ENCODE measurements around the gene POLDIP3.
"Not testable (repeated sequence)": the region's sequence is repeated elsewhere in the genome, so short reads cannot be mapped to it uniquely, and the experiment has no call there.

Gene POLDIP3

DNA sequence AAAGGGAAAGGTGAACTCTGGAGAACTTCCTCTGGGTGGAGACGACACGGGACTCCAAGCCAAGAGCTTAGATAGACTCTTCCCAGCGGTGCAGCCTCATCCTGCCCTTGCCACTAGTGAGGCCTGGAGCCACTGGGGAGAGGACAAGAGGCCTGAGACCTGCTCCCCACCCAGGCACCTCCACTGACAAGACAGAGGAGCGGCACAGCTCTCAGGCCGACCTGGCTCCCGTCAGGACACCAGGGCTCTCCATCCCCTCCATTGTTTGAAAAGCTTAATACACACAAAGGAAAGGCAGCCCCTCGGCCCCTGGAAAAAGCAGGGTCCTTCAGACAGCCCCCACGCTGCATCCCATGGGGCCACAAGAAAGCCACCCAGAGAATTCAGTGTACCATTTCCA is 29.6 kb downstream of the POLDIP3 start:
- no peak for DNase-seq

DNA sequence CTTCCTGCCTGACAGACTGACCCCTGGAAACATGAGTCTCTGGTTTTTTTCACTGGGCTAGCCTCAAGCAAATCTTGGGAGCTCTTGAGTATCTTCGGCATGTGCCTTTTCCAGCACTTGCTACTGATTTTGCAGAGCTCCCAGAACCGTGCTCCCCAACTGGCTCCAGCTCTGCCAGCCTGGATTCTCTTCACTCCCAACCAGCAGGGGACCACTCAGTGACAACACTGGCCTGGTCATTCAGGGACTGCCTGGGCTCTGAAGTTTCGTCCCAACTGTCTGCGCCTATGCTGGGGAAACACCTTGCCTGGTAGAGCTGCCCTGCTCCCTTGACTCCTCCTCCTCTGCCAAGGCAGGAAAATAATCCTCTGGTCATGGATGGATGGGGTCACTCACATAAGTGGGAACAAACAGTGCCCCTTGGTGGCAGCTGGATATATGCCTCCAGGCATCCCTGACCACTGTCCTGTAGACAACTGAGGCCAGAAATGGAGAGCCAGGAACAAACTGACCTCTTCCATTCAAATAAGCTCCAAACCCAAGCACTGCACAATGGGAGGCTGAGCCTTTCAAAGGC is 30.2 kb downstream of the POLDIP3 start:
- DNase-seq: no peak

DNA sequence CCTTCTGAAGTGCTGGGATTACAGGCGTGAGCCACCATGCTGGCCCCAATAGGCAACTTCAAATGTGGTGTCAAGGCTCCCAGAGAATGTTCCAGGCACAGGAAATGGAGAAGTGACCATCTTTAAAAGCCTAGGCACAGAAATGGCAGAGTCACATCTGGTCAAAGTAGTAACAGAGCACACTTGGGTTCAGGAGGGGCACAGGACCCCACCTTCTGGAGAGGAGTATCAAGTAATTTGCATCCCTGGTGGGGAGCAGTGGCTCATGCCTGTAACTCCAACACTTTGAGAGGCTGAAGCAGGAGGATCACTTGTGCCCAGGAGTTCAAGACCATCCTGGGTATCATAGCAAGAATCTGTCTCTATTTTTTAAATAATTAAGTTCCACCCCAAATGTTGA is 31.7 kb downstream of the POLDIP3 start:
- DNase-seq: no peak

DNA sequence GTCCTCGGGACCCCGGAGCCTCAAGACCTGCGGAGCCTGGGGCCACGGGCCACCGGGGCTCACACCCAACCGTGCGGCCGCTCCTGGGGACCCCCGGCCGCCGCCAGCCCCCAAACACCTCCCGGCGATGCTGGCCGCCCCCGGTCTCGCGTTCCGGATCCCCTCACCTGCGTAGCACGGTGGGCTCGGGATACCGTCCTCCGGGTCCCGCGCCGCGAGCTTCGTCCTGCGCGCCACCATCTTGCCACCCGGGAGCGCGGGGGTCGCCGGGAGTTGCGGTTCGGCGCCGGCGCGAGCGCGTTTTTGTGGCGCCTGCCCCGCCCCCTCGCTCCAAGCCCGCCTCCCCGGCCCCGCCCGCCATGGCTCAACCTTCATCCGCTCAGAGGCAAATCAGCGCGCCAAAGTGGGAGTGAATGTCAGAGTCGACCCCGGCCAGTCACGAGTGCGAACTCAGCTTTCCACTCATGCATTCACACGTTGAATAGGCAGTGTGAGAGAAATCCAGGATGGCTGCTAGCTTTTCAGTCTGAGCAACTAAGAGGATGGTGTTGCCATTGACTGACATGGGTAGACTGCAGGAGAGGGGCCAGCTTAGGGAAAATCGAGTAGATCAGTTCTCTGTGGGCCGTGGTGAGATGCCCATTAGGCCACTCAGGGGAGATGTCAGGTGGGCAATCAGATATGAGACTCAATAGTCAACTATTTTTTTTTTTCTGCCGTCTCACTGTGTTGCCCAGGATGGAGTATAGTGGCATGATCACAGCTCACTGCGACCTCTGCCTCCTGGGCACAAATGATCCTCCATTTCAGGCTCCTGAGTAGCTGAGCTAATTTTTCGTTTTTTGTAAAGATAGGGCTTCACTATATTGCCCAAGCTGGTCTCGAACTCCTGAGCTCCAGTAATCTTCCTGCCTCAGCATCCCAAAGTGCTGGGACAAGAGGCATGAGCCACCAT is 32.6 kb downstream of the POLDIP3 start:
- DNase-seq: peak in 1 of 2 experiments; percentile 46

DNA sequence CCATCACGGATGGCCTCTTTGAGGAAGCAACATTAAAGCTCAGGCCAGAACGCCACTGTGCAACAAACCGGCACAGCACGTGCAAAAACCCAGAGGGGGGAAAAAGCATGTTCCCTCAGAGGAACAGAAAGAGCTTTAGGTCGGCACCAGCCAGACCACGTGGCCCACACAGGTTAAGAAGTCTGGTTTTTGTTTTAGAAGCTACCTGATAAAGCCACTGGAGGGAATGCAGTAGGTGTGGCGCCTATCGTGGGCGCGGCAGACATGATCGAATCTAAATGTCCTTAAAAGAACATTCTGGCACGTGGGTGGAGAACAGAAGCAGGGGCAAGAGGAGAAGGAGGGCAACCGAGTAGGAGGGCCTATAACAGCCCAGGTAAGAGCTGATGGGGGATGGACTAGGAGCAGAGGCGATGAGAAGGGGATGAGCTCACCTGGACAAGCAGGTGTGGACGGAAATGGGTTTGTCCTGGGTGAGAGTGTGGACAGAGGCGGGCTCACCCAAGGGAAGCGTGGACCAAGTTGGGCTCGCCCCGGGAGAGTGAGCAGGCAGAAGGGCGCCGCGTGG is 33.4 kb downstream of the POLDIP3 start:
- not testable (repeated sequence) for DNase-seq

DNA sequence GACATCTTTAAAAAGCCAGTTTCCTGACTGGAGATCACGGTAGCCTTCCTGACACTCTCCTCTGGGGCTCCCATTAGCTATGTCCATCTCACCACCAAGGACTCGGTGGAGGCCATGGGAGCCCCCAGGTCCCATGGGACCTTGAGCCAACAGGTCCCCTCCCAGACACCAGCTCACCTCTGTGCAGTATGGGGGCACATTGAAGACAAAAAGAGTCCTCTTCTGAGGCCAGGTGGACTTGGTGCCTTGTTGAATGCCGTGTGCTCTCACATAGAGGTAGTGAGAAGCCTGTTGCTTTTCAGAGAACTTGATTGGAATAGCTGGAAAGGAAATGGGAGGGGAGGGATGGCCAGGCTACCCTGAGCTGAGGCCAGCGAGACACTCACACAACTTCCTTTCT is 34.6 kb downstream of the POLDIP3 start:
- DNase-seq: not testable (repeated sequence)

DNA sequence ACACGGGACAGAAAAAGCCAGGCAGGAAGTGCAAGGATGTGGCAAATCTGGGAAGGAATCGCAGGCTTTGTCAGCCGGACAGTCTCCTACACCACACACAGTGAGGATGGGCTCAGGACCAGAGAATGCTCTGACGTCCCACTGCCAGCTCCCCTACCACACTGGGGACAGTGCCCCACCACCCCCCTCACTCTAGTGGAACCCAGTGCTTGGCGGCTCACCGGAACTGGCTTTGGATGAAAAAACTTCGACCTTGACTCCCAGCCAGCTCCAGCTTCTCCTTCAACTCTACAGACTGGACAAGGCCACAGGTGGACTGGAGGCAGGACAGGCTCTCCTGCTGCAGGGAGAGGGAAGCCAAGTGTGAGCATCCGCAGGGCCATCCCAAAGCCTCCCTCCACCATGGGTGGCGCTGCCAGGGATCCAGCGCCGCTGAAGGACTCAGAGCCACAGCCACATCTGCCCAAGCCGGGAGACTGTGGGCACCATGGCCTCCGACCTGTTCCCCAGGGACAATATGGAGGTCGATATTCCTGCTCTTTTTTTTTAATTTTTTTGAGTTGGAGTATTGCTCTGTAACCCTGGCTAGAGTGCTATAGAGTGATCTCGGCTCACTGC is 37.0 kb downstream of the POLDIP3 start:
- DNase-seq: no peak

DNA sequence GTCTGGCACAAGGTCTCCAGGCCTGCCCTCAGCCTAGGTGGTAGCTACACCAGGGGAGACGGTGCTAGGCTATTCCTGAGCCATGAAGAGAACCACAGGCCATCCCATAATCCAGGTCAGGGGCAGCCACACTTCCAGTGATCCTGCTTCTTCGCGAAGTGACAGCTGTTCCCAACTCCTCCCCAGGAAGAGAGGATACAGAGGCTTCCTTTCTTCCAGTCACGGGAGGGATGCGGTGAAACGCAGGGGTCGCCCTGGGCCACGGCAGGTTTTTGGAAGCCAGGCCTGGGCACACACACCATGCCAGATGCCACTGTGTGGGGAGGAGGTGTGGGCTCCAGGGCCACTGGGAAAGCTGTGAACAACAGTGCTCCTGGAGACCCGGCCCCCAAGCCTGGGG is 37.5 kb downstream of the POLDIP3 start:
- DNase-seq: not testable (repeated sequence)

DNA sequence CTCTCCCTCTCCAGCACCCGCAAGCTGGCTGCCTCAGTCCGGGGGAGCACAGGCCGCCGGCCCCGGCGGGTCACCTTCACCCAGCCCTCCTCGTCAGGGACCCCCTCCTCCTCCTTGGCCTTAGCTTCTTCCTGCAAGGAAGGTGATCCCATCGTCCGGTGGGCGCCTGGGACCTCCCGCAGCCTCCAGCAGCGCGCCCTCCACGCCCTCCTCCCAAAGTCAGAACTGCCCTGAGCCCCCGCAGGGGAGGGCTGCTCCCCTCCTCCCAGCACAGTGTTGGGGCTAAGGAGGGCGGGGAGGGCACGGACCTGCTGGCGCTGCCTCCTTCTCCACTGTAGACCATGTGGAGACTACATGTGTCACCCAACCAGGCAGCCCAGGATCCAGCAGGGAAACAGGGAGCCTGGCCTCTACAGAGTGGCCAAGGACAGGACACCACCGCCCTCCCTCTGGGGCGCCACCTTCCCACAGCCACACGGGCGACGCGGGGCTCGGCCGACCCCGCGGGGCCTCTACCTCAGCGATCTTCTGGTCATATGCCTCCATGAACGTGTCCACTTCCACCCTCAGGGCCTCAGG is 38.6 kb downstream of the POLDIP3 start:
- DNase-seq: not testable (repeated sequence)

DNA sequence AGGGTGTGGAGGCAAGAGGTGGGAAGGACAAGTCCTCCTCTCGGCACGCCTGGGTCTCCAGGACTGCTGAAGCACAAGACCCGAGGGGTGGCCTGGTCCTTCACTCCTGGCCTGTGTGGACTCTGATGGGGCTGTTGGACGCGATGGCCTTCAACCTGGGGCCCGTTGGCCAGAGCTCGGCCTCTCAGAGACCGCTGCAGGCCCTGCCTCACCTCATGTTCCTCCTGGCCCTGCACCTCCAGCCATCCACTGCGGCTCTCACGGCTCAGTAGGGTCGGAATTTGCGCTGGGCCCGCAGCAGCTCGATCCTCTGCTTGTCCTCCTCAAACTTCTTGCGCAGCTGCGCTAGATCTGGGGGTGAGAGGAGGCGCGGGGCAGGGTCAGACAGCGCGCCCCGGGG is 40.2 kb downstream of the POLDIP3 start:
- DNase-seq: not testable (repeated sequence)

DNA sequence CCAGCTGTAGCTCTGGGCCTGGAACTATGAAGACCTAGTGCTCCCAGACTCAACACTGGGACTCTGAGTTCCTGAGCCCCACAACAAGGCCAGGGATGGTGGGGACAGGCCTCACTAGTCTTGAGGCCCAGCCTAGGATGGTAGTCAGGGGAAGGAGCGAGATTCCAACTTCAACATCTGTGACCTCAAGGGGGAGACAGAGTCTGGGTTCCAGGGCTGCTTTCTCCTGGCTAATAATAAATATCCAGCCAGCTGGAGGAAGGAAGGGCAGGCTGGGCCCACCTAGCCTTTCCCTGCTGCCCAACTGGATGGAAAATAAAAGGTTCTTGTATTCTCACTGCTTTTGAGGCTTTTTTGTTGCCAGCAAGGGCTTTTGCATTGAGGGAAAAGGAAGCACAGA is 40.6 kb downstream of the POLDIP3 start:
- DNase-seq: not testable (repeated sequence)

DNA sequence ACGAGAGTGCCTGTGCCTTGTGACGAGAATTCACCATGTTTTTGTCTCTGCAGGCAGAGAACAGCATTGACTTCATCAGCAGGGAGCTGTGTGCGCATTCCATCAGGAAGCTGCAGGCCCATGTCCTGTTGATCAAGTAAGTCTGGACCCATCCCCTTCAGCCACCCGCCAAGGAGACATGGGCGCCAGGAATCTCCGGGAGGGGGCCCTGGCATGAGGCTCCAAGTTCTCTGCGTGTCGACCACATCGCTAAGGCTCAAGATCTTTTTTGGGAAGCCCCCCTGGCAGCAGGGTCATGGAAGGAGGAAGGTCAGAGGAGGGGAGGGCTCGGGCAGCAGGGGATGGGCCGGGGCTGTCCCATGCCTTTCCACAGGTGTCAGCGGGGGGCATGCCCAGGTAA is 43.6 kb downstream of the POLDIP3 start:
- DNase-seq: not testable (repeated sequence)

DNA sequence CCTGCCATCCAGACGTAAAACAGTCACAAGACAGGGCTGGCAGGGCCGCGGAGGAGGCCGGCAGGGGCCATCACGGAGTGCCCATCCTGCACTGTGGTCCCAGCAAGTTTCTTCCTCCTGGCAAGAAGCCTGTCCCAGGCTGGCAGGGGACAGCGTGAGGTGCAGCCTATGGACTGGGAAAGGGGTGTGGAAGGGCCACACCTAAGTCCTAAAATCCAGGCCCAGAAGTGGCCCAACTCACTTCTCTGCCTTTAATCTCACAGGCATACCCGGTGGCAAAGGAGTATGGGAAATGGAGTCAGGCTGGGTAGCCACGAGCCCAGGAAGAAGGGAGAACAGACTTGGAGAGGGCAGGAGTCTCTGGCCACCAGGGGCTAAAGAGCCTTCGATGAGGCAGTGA is 44.1 kb downstream of the POLDIP3 start:
- not testable (repeated sequence) for DNase-seq

DNA sequence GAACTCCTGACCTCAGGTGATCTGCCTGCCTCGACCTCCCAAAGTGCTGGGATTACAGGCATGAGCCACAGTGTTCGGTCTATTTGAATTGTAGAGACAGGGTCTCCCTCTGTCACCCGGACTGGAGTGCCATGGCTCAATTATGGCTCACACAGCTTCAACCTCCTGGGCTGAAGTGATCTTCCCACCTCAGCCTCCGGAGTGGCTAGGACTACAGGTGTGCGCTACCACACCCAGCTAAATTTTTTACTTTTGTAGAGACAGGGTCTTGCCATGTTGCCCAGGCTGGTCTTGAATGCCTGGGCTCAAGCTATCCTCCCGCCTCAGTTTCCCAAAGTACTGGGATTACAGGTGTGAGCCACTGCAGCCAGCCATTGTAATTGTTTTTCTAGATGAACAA is 46.7 kb downstream of the POLDIP3 start:
- not testable (repeated sequence) for DNase-seq

DNA sequence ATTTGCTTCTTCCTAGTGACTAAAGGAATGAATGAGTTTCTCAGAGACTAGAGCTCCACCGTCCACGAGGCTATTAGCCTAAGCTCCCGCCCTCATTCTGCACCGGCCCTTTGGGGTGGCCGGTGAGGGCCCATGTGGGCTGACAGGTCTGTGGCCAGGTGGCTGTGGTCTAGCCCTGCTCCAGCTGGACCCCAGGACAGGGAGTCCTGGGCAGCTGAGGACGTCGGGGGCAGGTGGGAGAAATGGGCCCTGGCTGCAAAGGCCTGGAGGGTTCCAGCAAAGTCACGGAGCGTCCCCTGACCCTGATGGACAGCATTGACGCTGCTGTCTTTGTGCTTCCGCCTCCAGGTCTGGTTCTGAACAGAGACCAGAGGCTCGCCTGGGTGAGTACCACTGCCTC is 48.7 kb downstream of the POLDIP3 start:
- no peak for DNase-seq

DNA sequence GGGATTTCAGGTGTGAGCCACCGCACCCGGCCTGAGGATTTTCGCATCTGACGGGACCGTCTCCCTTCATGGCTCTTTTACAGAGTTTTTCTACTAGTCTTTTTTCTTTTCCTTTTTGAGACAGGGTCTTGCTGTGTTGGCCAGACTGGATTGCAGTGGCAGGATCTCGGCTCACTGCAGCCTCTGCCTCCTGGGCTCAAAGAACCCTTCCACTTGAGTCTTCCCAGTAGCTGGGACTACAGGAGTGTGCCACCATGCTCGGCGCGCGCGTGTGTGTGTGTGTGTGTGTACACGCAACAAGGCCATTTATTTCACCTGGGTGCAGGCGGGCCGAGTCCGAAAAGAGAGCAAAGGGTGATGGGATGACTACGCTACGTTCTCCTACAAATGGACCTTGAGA is 50.0 kb downstream of the POLDIP3 start:
- DNase-seq: no peak

DNA sequence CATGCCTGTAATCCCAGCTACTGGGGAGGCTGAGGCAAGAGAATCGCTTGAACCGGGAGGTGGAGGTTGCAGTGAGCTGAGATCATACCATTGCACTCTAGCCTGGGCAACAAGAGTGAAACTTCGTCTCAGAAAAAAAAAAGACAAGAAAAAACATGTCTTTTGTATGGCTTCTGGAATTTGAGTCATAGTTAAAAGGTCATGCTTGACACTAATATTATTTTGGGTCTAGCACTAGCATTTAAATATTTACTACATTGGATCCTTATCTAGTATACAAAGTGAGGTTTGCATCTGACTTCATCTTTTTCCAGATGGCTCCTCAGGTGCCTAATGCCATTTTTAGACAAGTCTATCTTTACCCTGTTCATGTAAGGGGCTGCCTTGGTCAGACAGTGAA is 50.7 kb downstream of the POLDIP3 start:
- not testable (repeated sequence) for DNase-seq

DNA sequence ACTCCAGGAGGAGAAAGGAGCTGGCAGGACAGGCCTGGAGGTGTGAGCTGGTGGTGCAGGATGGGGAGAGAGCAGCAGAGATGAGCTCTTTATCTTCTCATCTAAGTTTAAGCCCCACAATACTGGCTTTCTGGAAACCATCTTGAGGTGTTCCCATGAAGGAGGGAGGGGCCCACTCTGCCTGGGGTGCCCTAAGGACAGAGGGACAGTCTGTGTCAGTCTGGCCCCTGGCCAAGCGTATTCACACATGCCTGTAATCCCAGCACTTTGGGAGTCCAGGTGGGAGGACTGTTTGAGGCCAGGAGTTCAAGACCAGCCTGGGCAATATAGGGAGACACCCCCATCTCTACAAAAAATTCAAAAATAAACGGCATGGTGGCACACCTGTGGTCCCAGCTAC is 52.0 kb downstream of the POLDIP3 start:
- no peak for DNase-seq

DNA sequence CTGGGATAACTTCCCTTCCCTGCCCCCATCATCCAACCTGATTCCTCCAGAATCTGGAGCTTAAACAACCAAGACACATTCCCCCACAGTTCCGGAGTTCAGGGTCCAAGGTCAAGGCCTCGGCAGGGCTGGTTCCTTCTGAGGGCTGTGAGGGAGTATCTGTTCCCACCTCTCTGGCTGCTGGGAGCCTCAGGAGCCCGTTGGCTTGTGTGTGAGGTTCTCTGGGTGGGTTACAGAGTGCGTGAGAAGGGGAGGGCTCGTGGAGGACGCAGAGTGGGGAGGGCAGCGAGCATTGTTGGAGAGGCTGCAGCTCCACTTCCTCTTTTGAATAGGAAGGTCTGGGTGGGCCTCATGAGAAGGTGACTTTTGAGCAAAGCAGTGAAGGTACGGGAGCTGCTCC is 52.4 kb downstream of the POLDIP3 start:
- DNase-seq: no peak

DNA sequence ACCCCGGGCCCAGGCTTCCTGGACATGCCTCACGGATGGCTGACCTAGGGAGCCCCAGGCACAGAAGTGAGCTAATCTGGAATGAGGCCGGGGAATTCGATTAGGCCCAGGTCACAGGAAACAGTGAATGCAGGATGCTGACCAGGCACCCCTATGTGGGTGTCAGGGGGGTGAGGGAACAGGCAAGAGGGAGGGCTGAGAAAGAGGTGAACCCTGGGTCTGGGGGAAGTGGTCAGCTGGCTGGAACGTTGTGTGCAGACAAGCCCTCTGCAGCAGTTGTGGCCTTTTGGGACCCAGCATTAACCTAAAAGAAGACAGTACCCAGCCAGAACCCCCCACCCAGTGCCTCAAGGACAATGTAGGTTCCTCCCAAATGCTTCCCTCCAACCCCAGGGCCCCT is 52.8 kb downstream of the POLDIP3 start:
- DNase-seq: no peak

DNA sequence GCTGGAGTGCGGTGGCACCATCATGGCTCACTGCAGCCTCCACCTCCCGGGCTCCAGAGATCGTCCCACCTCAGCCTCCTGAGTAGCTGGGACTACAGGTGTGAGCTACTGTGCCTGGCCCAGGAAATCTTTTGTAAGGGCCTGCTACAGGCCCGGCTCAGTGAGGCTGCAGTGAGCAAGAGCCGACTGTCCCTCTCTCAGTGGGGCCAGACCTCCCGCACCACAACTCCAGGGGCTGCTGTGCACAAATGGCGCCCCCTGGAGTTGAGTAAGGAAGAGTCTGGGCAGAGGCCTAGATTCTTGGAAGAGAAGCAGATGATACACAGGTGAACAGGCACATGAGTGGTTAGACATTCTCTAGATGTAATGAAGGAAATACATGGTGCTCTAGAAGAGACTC is 53.9 kb downstream of the POLDIP3 start:
- DNase-seq: no peak

DNA sequence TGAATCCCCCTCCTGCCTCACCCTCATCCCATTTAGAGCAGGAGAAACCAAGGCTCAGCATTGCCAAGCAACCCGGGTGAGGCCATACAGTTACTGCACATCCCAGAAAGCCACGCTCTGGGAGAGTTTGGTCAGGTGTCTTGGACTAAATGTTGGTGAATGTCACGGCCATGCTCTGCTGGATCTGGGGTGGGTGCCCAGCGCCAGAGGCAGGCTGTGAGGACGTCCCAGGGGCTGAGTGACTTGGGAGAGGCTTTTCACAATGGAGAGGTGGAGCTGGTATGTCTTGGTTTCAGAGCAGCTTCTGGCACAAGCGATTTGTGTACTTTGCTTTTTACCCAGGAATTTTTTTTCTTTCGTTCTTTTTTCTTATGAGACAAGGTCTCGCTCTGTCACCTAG is 54.3 kb downstream of the POLDIP3 start:
- DNase-seq: no peak

Measured in SW 1271 (cell line).